ENCODE measurements around the gene LRRC45. TPM values are rescaled to one million over a fixed set of nuclear protein-coding genes. Genes with fewer than 3 reads are reported as not detected.
A peak's percentile ranks its signal among the peaks of the same experiment; 100 is the strongest.

The LRRC45 gene
- total RNA-seq, 1 donor from 2014 or later: 12.2 TPM

DNA sequence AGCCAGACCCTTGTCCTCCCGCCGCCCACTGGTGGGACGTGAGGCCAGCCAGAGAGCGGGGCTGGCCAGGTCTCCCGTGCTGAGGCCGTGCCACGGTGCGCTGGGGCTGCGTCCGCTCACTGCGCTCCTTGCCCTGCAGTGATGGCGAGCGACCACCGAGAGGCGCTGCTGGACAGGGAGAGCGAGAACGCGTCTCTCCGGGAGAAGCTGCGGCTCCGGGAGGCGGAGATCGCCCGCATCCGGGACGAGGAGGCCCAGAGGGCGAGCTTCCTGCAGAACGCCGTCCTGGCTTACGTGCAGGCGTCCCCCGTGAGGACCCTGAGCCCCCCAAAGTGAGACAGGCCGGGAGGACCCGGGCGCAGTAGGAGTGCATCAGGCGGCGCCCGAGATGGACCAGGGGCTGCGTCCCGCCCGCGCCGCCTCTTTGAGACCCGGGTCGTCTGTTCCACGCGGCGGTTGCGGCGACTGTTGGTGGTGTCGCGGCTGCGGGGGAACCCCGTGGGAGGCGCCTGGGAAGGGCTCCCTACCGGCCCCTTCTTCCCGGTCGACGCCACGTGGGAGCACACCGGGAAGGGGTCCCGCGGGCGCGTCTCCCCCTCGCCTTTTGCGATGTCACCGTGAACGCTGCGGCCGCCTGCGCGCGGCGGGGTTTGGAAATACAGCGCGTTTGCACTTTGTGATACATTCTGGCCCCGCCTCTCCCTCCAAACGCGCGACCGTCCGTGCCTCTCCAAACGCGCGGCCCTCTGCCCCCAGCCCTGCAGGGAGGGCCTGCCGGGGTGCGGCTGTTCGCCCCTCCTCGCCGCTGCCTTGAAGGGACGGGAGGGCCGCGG, 7.6 kb downstream of the LRRC45 start:
- intact Hi-C loops (cut with DNase I): loop anchor here (5.0 to 10.0 kb wide), 2 partner anchors 127 to 304 kb away; partner anchors contain the start of gene SECTM1

DNA sequence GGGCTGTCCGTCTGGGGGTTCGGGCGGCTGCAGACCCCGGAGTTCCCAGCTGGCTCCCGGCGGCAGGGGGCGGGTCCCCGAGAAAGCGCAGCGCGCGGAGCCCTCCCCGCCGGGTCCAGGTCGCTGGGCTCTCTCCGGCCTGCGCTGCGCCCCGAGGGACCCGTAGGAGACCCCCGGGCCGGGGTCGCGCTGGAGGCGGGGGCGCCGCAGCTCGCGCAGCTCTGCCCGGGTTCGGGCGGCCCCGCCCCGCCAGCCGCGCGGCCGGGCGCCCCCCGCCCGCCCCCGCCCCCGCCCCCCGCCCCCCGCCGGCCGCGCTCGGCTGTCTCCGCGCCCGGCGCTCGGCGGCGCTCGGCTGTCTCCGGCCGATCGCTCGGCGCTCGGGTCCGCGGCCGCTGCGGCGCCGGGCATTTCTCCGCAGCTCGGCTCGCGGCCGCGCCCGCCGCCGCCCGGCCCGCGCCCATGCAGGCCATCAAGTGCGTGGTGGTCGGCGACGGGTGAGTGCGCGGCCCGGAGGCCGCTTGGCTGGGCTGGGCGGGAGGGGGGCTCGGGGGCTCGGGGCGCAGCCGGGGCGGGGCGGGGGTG, 8.3 kb downstream of the LRRC45 start, which contains the start of gene RAC3:
Gene RAC3 (plus strand): TSS at position 376 of the 582 bp plus-strand sequence. CDS start 84 bp downstream, at position 460.
- peak; percentile 0 for ATAC-seq

More for the DNA sequence above, 7.6 kb downstream of the LRRC45 start:
- TF ChIP-seq, protein P1, sequence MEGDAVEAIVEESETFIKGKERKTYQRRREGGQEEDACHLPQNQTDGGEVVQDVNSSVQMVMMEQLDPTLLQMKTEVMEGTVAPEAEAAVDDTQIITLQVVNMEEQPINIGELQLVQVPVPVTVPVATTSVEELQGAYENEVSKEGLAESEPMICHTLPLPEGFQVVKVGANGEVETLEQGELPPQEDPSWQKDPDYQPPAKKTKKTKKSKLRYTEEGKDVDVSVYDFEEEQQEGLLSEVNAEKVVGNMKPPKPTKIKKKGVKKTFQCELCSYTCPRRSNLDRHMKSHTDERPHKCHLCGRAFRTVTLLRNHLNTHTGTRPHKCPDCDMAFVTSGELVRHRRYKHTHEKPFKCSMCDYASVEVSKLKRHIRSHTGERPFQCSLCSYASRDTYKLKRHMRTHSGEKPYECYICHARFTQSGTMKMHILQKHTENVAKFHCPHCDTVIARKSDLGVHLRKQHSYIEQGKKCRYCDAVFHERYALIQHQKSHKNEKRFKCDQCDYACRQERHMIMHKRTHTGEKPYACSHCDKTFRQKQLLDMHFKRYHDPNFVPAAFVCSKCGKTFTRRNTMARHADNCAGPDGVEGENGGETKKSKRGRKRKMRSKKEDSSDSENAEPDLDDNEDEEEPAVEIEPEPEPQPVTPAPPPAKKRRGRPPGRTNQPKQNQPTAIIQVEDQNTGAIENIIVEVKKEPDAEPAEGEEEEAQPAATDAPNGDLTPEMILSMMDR (IDR thresholded peaks at IDR 0.05): peak; percentile 96
- DNase-seq: peak; percentile 93
- Histone ChIP-seq H3K27ac (no peak overlapping the region), H3K9me3 (no peaks in the 10 kb centered on the region), H3K4me1 (peaks cover 9% of the 10 kb centered on the region), H3K36me3 (no peaks in the 10 kb centered on the region), H3K27me3 (no peaks in the 10 kb centered on the region), H3K4me3 (peak overlapping the region; percentile 56)
- ATAC-seq: peak; percentile 91

DNA sequence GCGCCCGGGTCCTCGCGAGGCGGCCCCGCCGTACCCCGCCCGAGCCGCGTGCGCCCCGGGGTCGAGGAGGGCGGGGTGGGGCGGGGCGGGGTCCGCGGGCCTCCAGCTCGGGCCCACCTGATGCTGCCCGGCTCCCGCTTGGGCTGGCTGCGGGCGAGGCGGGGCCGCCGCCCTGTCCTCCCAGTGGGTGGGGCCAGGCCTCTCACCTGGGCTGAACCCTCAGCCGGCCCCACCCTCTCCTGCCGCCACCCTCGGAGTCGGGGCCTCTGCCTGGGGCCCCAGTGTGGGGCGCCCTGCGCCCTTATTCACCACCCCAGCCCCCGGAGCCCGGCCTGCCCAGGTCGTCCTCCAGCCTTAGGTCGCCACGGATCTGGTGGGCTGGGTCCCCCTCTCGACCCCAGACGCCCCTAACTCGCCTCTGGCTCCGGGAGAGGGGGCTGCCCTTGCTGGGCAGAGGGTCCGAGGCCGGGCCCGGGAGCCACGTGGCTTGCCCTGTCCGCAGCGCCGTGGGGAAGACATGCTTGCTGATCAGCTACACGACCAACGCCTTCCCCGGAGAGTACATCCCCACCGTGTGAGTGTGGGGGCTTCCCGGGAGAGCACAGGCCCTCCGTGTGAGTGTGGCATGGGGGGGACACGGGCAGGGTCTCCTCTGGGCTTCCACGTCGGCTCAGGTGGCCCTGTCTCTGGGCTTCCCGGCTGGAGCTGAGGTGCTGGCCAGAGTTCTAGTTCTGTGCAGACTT, 9.0 kb downstream of the LRRC45 start:
- Histone ChIP-seq H3K4me1 (peaks cover 17% of the 10 kb centered on the region), H3K27ac (no peak overlapping the region), H3K9me3 (no peaks in the 10 kb centered on the region), H3K27me3 (no peaks in the 10 kb centered on the region), H3K4me3 (peak overlapping the region; percentile 30), H3K36me3 (no peaks in the 10 kb centered on the region)
- ATAC-seq: peak; percentile 52
- TF ChIP-seq, protein P1 (IDR thresholded peaks at IDR 0.05): no peak
- intact Hi-C loops (cut with DNase I): loop anchor here (5.0 to 10.0 kb wide), 2 partner anchors 125 to 303 kb away; partner anchors contain the start of gene SECTM1
- DNase-seq: no peak

More for the DNA sequence above, 8.3 kb downstream of the LRRC45 start, which contains the start of gene RAC3:
- TF ChIP-seq, protein P1 (IDR thresholded peaks at IDR 0.05): no peak
- Histone ChIP-seq H3K4me1 (peaks cover 13% of the 10 kb centered on the region), H3K4me3 (peak within 1 kb of the TSS; percentile 56), H3K27me3 (no peaks in the 10 kb centered on the region), H3K36me3 (no peaks in the 10 kb centered on the region), H3K9me3 (no peaks in the 10 kb centered on the region), H3K27ac (no peak within 1 kb of the TSS)
- intact Hi-C loops (cut with DNase I): loop anchor here (5.0 to 10.0 kb wide), 2 partner anchors 126 to 303 kb away; partner anchors contain the start of gene SECTM1
- DNase-seq: no peak

DNA sequence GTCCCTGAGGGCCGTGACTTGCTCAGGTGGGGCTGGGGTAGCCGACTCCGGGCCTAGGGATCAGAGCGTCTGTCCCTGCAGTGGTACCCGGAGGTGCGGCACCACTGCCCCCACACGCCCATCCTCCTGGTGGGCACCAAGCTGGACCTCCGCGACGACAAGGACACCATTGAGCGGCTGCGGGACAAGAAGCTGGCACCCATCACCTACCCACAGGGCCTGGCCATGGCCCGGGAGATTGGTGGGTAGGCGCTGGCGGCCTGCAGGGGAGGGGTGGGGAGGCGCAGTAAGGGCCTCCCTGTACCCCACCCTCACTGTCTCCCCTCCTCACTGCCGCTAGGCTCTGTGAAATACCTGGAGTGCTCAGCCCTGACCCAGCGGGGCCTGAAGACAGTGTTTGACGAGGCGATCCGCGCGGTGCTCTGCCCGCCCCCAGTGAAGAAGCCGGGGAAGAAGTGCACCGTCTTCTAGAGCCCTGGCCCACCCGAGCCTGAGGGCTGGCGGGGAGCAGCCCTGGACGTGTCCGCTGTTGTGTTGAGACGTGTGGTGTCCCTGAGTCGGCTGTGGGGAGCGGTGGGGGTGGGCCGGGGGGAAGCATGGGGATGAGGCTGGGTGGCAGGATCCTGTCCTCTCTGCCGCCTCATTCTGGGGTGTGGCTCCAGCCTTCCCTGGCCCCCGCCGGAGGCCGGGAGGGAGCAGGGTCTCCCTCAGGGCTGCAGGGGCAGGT, 10.4 kb downstream of the LRRC45 start:
- intact Hi-C loops (cut with DNase I): loop anchor here (5.0 to 10.0 kb wide), 2 partner anchors 124 to 301 kb away; partner anchors contain the start of gene SECTM1
- DNase-seq: no peak

More for the DNA sequence above, 10.4 kb downstream of the LRRC45 start:
- TF ChIP-seq, protein P1 (IDR thresholded peaks at IDR 0.05): no peak
- Histone ChIP-seq H3K4me3 (no peak overlapping the region), H3K27ac (no peak overlapping the region), H3K9me3 (no peaks in the 10 kb centered on the region), H3K36me3 (no peaks in the 10 kb centered on the region), H3K27me3 (no peaks in the 10 kb centered on the region), H3K4me1 (peaks cover 22% of the 10 kb centered on the region)
- ATAC-seq: no peak
